ENCODE measurements around the gene AASDHPPT. TPM values are rescaled to one million over a fixed set of nuclear protein-coding genes. Genes with fewer than 3 reads are reported as not detected.

AASDHPPT gene
- total and polyA plus RNA-seq, 2 experiments from 2014 or later: 43.3 to 80.7 TPM

DNA sequence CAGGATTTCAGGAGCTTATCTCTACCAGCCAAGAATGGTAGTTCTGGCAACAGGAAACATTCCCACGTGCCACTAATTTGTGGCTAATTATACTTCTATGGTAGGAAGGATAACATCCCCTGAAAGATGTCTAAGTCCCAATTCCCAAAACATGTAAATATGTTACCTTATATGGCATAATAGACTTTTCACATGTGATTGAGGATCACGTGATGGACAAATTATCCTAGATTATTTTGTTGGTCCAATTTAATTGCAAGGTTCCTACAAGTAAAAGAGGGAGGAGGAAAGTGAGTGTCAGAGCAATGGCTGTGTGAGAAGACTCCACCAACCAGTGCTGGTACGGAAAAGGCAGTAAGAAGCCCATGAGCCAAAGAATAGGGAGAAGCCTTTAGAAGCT is 45.5 kb upstream of the AASDHPPT start:
- H3K27me3 ChIP-seq: no peaks in the 10 kb centered on the region
- H3K4me1 ChIP-seq (ENCODE audit: insufficient read depth): no peaks in the 10 kb centered on the region
- H3K4me2 ChIP-seq: no peak overlapping the region
- no peak overlapping the region for H3K4me3 ChIP-seq
- no peak for DNase-seq (ENCODE audit: low spot score)
- H4K20me1 ChIP-seq (ENCODE audit: insufficient read depth, poor library complexity, severe bottlenecking): no peaks in the 10 kb centered on the region
- TF ChIP-seq EZH2phosphoT487 (IDR thresholded peaks at IDR 0.05; ENCODE audit: low read depth, severe bottlenecking, unreplicated experiment) (no peak), EZH2 (IDR thresholded peaks at IDR 0.05; ENCODE audit: borderline replicate concordance) (no peak)
- TF ChIP-seq, protein P1, sequence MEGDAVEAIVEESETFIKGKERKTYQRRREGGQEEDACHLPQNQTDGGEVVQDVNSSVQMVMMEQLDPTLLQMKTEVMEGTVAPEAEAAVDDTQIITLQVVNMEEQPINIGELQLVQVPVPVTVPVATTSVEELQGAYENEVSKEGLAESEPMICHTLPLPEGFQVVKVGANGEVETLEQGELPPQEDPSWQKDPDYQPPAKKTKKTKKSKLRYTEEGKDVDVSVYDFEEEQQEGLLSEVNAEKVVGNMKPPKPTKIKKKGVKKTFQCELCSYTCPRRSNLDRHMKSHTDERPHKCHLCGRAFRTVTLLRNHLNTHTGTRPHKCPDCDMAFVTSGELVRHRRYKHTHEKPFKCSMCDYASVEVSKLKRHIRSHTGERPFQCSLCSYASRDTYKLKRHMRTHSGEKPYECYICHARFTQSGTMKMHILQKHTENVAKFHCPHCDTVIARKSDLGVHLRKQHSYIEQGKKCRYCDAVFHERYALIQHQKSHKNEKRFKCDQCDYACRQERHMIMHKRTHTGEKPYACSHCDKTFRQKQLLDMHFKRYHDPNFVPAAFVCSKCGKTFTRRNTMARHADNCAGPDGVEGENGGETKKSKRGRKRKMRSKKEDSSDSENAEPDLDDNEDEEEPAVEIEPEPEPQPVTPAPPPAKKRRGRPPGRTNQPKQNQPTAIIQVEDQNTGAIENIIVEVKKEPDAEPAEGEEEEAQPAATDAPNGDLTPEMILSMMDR (IDR thresholded peaks at IDR 0.05; ENCODE audit: poor library complexity): no peak
- H2AFZ ChIP-seq: no peak overlapping the region
- no peaks in the 10 kb centered on the region for H3K9me3 ChIP-seq (ENCODE audit: low read depth)
- no peaks in the 10 kb centered on the region for H3K79me2 ChIP-seq
- no peaks in the 10 kb centered on the region for H3K9me2 ChIP-seq (replicated peaks; ENCODE audit: insufficient read depth)
- 83% methylated on average over 3 of the region's 3 CpGs for WGBS (ENCODE audit: low lambda C conversion rate, missing lambda C conversion rate)
- no peaks in the 10 kb centered on the region for H3K36me3 ChIP-seq (replicated peaks; ENCODE audit: insufficient read depth, low read depth)
- no peak overlapping the region for H3K27ac ChIP-seq

GRCh38 chr11:106032861-106033260 is 44.6 kb upstream of the AASDHPPT start:
- no peaks in the 10 kb centered on the region for H3K4me1 ChIP-seq (ENCODE audit: insufficient read depth)
- H3K79me2 ChIP-seq: no peaks in the 10 kb centered on the region
- 78% methylated on average over 2 of the region's 2 CpGs for WGBS (ENCODE audit: low lambda C conversion rate, missing lambda C conversion rate)
- H3K4me3 ChIP-seq: no peak overlapping the region
- H3K9me2 ChIP-seq (replicated peaks; ENCODE audit: insufficient read depth): no peaks in the 10 kb centered on the region
- H3K4me2 ChIP-seq: no peak overlapping the region
- H3K36me3 ChIP-seq (replicated peaks; ENCODE audit: insufficient read depth, low read depth): no peaks in the 10 kb centered on the region
- H2AFZ ChIP-seq: no peak overlapping the region
- no peaks in the 10 kb centered on the region for H4K20me1 ChIP-seq (ENCODE audit: insufficient read depth, poor library complexity, severe bottlenecking)
- H3K27ac ChIP-seq: no peak overlapping the region
- no peaks in the 10 kb centered on the region for H3K9me3 ChIP-seq (ENCODE audit: low read depth)
- DNase-seq (ENCODE audit: low spot score): no peak
- no peaks in the 10 kb centered on the region for H3K27me3 ChIP-seq
- TF ChIP-seq, protein P1 (IDR thresholded peaks at IDR 0.05; ENCODE audit: poor library complexity): no peak
- no peak for TF ChIP-seq EZH2 (IDR thresholded peaks at IDR 0.05; ENCODE audit: borderline replicate concordance)
- no peak for TF ChIP-seq EZH2phosphoT487 (IDR thresholded peaks at IDR 0.05; ENCODE audit: low read depth, severe bottlenecking, unreplicated experiment)

GRCh38 chr11:106043540-106043939 is 33.9 kb upstream of the AASDHPPT start:
- H3K4me2 ChIP-seq: no peak overlapping the region
- no peaks in the 10 kb centered on the region for H3K9me2 ChIP-seq (replicated peaks; ENCODE audit: insufficient read depth)
- H2AFZ ChIP-seq: no peak overlapping the region
- H3K4me3 ChIP-seq: no peak overlapping the region
- no peaks in the 10 kb centered on the region for H3K9me3 ChIP-seq (ENCODE audit: low read depth)
- TF ChIP-seq EZH2phosphoT487 (IDR thresholded peaks at IDR 0.05; ENCODE audit: low read depth, severe bottlenecking, unreplicated experiment) (no peak), EZH2 (IDR thresholded peaks at IDR 0.05; ENCODE audit: borderline replicate concordance) (no peak)
- TF ChIP-seq, protein P1 (IDR thresholded peaks at IDR 0.05; ENCODE audit: poor library complexity): no peak
- no peaks in the 10 kb centered on the region for H3K79me2 ChIP-seq
- H3K36me3 ChIP-seq (replicated peaks; ENCODE audit: insufficient read depth, low read depth): no peaks in the 10 kb centered on the region
- no peak for DNase-seq (ENCODE audit: low spot score)
- no peaks in the 10 kb centered on the region for H4K20me1 ChIP-seq (ENCODE audit: insufficient read depth, poor library complexity, severe bottlenecking)
- H3K27me3 ChIP-seq: no peaks in the 10 kb centered on the region
- no peaks in the 10 kb centered on the region for H3K4me1 ChIP-seq (ENCODE audit: insufficient read depth)
- no peak overlapping the region for H3K27ac ChIP-seq

DNA sequence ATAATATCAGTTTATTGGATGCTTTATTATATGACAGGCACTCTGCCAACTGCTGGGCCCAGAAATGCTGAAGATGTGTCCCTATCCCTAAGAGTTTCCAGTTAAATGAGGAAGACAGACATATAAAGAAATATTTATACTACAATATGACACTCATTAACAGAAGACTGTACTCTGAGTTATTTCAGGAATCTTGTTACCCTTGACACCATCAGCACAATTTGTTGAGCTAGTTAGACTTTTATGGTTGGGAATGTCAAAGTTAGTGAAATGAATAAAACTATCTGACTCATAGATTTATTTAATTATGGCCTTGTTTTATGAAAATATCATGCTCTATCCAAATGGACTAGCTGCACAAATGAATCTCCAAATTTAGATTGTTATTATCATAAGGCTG is 29.8 kb upstream of the AASDHPPT start:
- Histone ChIP-seq H3K9me3 (ENCODE audit: low read depth) (no peaks in the 10 kb centered on the region), H3K27me3 (no peaks in the 10 kb centered on the region), H3K9me2 (replicated peaks; ENCODE audit: insufficient read depth) (no peaks in the 10 kb centered on the region), H2AFZ (no peak overlapping the region), H3K27ac (no peak overlapping the region), H3K4me3 (no peak overlapping the region), H3K36me3 (replicated peaks; ENCODE audit: insufficient read depth, low read depth) (no peaks in the 10 kb centered on the region), H3K79me2 (no peaks in the 10 kb centered on the region), H4K20me1 (ENCODE audit: insufficient read depth, poor library complexity, severe bottlenecking) (no peaks in the 10 kb centered on the region), H3K4me2 (no peak overlapping the region), H3K4me1 (ENCODE audit: insufficient read depth) (no peaks in the 10 kb centered on the region)
- no peak for DNase-seq (ENCODE audit: low spot score)
- TF ChIP-seq EZH2 (IDR thresholded peaks at IDR 0.05; ENCODE audit: borderline replicate concordance) (no peak), EZH2phosphoT487 (IDR thresholded peaks at IDR 0.05; ENCODE audit: low read depth, severe bottlenecking, unreplicated experiment) (no peak)
- TF ChIP-seq, protein P1 (IDR thresholded peaks at IDR 0.05; ENCODE audit: poor library complexity): no peak

Measured in hepatocyte (in vitro differentiated cells).